Endothelial cell of umbilical vein (primary cell): ENCODE results near the gene ACBD6. TPM values are rescaled to one million over a fixed set of nuclear protein-coding genes. Genes with fewer than 3 reads are reported as not detected.

Experiments used
- BruUV-seq: library from RNA; stranded (reverse); fragments of 400-500 nt; replicated peaks from 2 replicates; lab custom pipeline; 2021; lab: Mats Ljungman, UMichigan
- CTCF ChIA-PET: fragments of 300-600, 350-600 bp; sonication (Branson Sonifier 250); formaldehyde crosslinking; loops from one replicate; lab custom pipeline; 2021; ENCODE audit warnings: antibody characterized with exemption, inconsistent platforms; lab: Charles Lee
- POLR2A ChIA-PET: fragments of 300-600, 350-600 bp; sonication (Branson Sonifier 250); formaldehyde crosslinking; loops from one replicate; lab custom pipeline; 2021; ENCODE audit warnings: antibody characterized with exemption, inconsistent platforms; lab: Charles Lee
- DNase-seq: peaks from one replicate; pipeline ENCODE4 v3.0.0-alpha.2; 2011; ENCODE audit warnings: low read depth, low spot score
- FAIRE-seq: peaks from 2 replicates; lab custom pipeline; 2011; peaks lifted over from hg19 to GRCh38; lab: Jason Lieb, UNC
- H2AFZ ChIP-seq: 2 replicates; pipeline ENCODE4 v1.6.0; 2012; ENCODE audit warnings: low read depth, low read length, control low read depth, inconsistent platforms
- H3K27ac ChIP-seq: 2 replicates; pipeline ENCODE4 v1.5.1; 2011; ENCODE audit warnings: low read depth, mild to moderate bottlenecking, control low read depth, low read length, moderate library complexity; ENCODE audit not compliant: insufficient read depth
- H3K27me3 ChIP-seq, 2 experiments: 2 replicates each; pipeline versions ENCODE4 v1.6.0 to v1.6.1; 2011; ENCODE audit warnings: low read length in 2 of 2, mixed read lengths in 1 of 2; ENCODE audit not compliant: control insufficient read depth in 2 of 2, insufficient read depth in 2 of 2
- H3K36me3 ChIP-seq, 2 experiments: 2 replicates in 1 of 2; 3 replicates in 1 of 2; pipeline ENCODE4 v1.5.1; 2011; ENCODE audit warnings: low read length in 2 of 2, mild to moderate bottlenecking in 1 of 2, moderate library complexity in 1 of 2; ENCODE audit not compliant: control insufficient read depth in 2 of 2, insufficient read depth in 2 of 2; ENCODE audit errors: extremely low read depth in 1 of 2
- H3K4me1 ChIP-seq: 3 replicates; pipeline ENCODE4 v1.5.1; 2011; ENCODE audit warnings: mild to moderate bottlenecking, low read length; ENCODE audit not compliant: control insufficient read depth, insufficient read depth; ENCODE audit errors: extremely low read depth
- H3K4me2 ChIP-seq: 2 replicates; pipeline ENCODE4 v1.6.1; 2011; ENCODE audit warnings: low read length, control low read depth, mixed read lengths; ENCODE audit not compliant: insufficient read depth
- H3K4me3 ChIP-seq, 3 experiments: fragments of 200-600 bp in 1 of 3; sonication (generic), shearing (Covaris generic) in 1 of 3; replicated peaks in 1 of 3; 2 replicates each; pipeline ENCODE4 v1.5.1; 2011 to 2016; ENCODE audit warnings: control low read depth in 3 of 3, low read length in 3 of 3, mild to moderate bottlenecking in 2 of 3, inconsistent platforms in 1 of 3, low read depth in 1 of 3, moderate library complexity in 1 of 3; ENCODE audit not compliant: insufficient read depth in 1 of 3
- H3K79me2 ChIP-seq: 2 replicates; pipeline ENCODE4 v1.6.0; 2012; ENCODE audit warnings: low read length, inconsistent platforms; ENCODE audit not compliant: control insufficient read depth, insufficient read depth
- H3K9ac ChIP-seq: replicated peaks from 2 replicates; pipeline ENCODE3; 2011; ENCODE audit warnings: low read length, control low read depth; ENCODE audit not compliant: insufficient read depth; ENCODE audit errors: extremely low read depth
- H3K9me1 ChIP-seq: replicated peaks from 3 replicates; pipeline ENCODE4 v1.6.0; 2011; ENCODE audit warnings: mild to moderate bottlenecking, low read length; ENCODE audit not compliant: control insufficient read depth, insufficient read depth; ENCODE audit errors: extremely low read depth
- H3K9me3 ChIP-seq: replicated peaks from 2 replicates; pipeline ENCODE4 v1.5.1; 2012; ENCODE audit warnings: low read length, inconsistent platforms; ENCODE audit not compliant: control insufficient read depth, insufficient read depth
- H4K20me1 ChIP-seq: replicated peaks from 2 replicates; pipeline ENCODE3; 2011; ENCODE audit warnings: mild to moderate bottlenecking, low read length; ENCODE audit not compliant: control insufficient read depth, insufficient read depth; ENCODE audit errors: extremely low read depth
- EZH2 ChIP-seq: IDR thresholded peaks from 2 replicates; pipeline ENCODE4 v1.6.1; 2012; ENCODE audit warnings: borderline replicate concordance, low read depth, mild to moderate bottlenecking, moderate library complexity, low read length, inconsistent platforms; ENCODE audit not compliant: severe bottlenecking
- FOS ChIP-seq: IDR thresholded peaks from 2 replicates; pipeline ENCODE4 v1.6.1; 2011; ENCODE audit warnings: mild to moderate bottlenecking, low read length, moderate library complexity, borderline replicate concordance; ENCODE audit not compliant: insufficient read depth
- GATA2 ChIP-seq: IDR thresholded peaks from 2 replicates; pipeline ENCODE4 v1.7.0; 2011; ENCODE audit warnings: low read depth, mild to moderate bottlenecking, moderate library complexity, mixed read lengths, low read length; ENCODE audit not compliant: insufficient read length, insufficient read depth
- JUN ChIP-seq: IDR thresholded peaks from 2 replicates; pipeline ENCODE4 v1.6.1; 2011; ENCODE audit warnings: borderline replicate concordance, low read depth; ENCODE audit not compliant: insufficient read length, insufficient read depth
- MYC ChIP-seq: IDR thresholded peaks from one replicate; pipeline ENCODE4 v1.6.1; 2011; ENCODE audit warnings: mild to moderate bottlenecking, low read depth, low read length
- POLR2A ChIP-seq: IDR thresholded peaks from 2 replicates; pipeline ENCODE4 v1.6.1; 2012; ENCODE audit warnings: low read depth, mild to moderate bottlenecking, control low read depth, low read length
- POLR2AphosphoS5 ChIP-seq: IDR thresholded peaks from 2 replicates; pipeline ENCODE4 v1.6.1; 2012; ENCODE audit warnings: low read depth, mild to moderate bottlenecking, control low read depth, low read length, moderate library complexity; ENCODE audit not compliant: insufficient read depth
- dilution Hi-C: fragments of 300-500 bp; cut with MboI; formaldehyde crosslinking; loops from one replicate; pipeline ENCODE4 v1.15.0; 2019; ENCODE audit warnings: low sequenced_read_pairs; ENCODE audit not compliant: extremely low pct_ligation_motif_present
- intact Hi-C: fragments of 100-400 bp; cut with micrococcal nuclease; formaldehyde crosslinking; loops from one replicate; pipeline ENCODE4 v1.10.0; 2022
- polyA plus RNA-seq, 4 experiments: library from polyadenylated mRNA; depleted of rRNA in 3 of 4; stranded (reverse) in 3 of 4; unstranded in 1 of 4; fragments of >200 nt; gene quantifications; 2 replicates each; pipeline versions ENCODE4 v1.2.1 to v1.2.3, GENCODE V29; 2011 to 2012; ENCODE audit warnings: missing spikeins in 1 of 4
- total RNA-seq: library from RNA; stranded (reverse); gene quantifications from 2 replicates; pipeline ENCODE4 v1.2.3, GENCODE V29; 2021
- TF ChIP-seq, protein P1 (sequence below): IDR thresholded peaks from 2 replicates; pipeline ENCODE4 v1.6.1; 2011; ENCODE audit not compliant: insufficient read depth, insufficient read length
- TF ChIP-seq, protein P2 (sequence below), 2 donors: IDR thresholded peaks; 1 replicate in 1 of 2; 2 replicates in 1 of 2; pipeline ENCODE4 v1.5.1; 2011; ENCODE audit warnings: low read length in 2 of 2, mild to moderate bottlenecking in 2 of 2, moderate library complexity in 2 of 2, control low read depth in 1 of 2, inconsistent platforms in 1 of 2, low read depth in 1 of 2; ENCODE audit not compliant: insufficient read depth in 1 of 2; ENCODE audit errors: extremely low read depth in 1 of 2

The ACBD6 gene
- total and polyA plus RNA-seq, 2 donors (not counting 3 experiments of a cell fraction or from before 2014, with no cell fraction given), result 55.6 to 56.4 TPM

DNA sequence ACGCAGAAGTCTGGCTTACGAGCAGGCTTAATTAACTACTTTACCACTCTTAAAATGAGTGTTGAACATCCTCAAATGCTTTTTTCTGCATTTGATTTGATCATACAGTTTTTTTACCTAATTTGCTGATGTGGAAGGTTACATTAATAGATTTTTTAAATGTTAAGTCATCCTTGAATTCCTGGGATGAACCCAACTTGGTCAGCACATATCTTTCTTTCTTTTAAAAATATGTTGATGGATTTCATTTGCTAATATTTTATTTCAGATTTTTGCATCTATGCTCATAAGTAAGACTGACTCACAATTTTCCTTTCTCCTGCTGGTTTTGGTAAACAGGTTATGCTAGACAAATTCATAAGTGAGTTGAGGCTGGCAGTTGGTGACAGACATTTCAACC is 189.5 kb downstream of the ACBD6 start:
- ChIA-PET POLR2A (no interaction called here), CTCF (no interaction called here)
- Histone ChIP-seq H3K9me1 (peaks cover 2% of the 10 kb centered on the region), H3K4me2 (no peak overlapping the region), H3K79me2 (no peaks in the 10 kb centered on the region), H4K20me1 (no peaks in the 10 kb centered on the region), H3K4me3 (no peak overlapping the region), H2AFZ (no peak overlapping the region), H3K9ac (no peak overlapping the region), H3K27me3 (no peaks in the 10 kb centered on the region), H3K4me1 (no peaks in the 10 kb centered on the region), H3K27ac (no peak overlapping the region), H3K9me3 (no peaks in the 10 kb centered on the region), H3K36me3 (no peaks in the 10 kb centered on the region)
- intact Hi-C loops, result no loop called here
- dilution Hi-C loops, result no loop called here
- no peak for TF ChIP-seq JUN
- no peak for TF ChIP-seq FOS
- TF ChIP-seq EZH2, result no peak
- no peak for FAIRE-seq
- no TSS peak for BruUV-seq
- no peak for DNase-seq

DNA sequence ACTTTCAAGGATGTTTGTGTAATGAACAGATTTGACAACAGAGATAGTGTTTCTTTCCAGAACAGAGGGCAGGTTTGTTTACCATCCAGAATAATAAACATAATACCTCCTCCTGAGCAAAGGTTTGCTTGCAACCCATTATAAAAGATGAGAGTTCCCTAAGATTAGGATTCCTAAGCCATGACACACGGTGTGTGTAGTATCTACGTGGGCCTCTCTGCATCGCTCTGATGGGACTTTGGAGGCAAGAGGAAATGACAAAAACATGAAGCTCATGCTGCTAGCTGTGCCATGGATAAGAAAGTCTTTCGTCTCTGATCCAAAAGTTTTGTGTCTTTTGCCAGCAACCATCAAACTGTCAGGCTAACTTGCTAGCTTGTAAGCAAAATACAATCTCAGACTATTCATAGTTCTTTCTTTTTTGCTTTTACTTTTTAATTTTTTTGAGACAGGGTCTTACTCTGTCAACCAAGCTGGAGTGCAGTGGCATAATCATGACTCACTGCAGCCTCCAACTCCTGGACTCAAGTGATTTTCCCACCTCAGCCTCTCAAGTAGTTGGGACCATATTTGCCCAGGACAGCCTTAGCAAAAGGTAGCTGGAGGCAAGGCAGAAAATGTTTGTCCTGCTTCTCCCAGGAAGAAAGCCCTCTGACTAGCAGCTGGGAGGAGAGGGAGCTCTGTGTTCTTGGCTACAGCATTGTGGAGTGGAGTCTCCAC is 191.2 kb downstream of the ACBD6 start:
- no peak for FAIRE-seq
- intact Hi-C loops (no loop called here), dilution Hi-C loops (no loop called here)
- DNase-seq, result no peak
- Histone ChIP-seq H3K9ac (no peak overlapping the region), H3K4me1 (no peaks in the 10 kb centered on the region), H4K20me1 (no peaks in the 10 kb centered on the region), H3K9me1 (peaks cover 2% of the 10 kb centered on the region), H3K27me3 (no peaks in the 10 kb centered on the region), H3K79me2 (no peaks in the 10 kb centered on the region), H3K4me2 (no peak overlapping the region), H3K4me3 (no peak overlapping the region), H3K9me3 (no peaks in the 10 kb centered on the region), H2AFZ (no peak overlapping the region), H3K27ac (no peak overlapping the region), H3K36me3 (no peaks in the 10 kb centered on the region)
- ChIA-PET POLR2A (no interaction called here), CTCF (interaction anchor here (0.8 to 1.3 kb wide), 6 partner anchors 13 to 69 kb away, joined by 3 to 4 read pairs (median 3); no protein-coding TSS in a partner anchor)
- no TSS peak for BruUV-seq
- no peak for TF ChIP-seq GATA2
- TF ChIP-seq, protein P1, sequence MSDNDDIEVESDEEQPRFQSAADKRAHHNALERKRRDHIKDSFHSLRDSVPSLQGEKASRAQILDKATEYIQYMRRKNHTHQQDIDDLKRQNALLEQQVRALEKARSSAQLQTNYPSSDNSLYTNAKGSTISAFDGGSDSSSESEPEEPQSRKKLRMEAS, result no peak
- no peak for TF ChIP-seq JUN
- no peak for TF ChIP-seq POLR2A
- no peak for TF ChIP-seq EZH2
- no peak for TF ChIP-seq MYC
- TF ChIP-seq POLR2AphosphoS5, result no peak
- no peak for TF ChIP-seq FOS
- TF ChIP-seq, protein P2, sequence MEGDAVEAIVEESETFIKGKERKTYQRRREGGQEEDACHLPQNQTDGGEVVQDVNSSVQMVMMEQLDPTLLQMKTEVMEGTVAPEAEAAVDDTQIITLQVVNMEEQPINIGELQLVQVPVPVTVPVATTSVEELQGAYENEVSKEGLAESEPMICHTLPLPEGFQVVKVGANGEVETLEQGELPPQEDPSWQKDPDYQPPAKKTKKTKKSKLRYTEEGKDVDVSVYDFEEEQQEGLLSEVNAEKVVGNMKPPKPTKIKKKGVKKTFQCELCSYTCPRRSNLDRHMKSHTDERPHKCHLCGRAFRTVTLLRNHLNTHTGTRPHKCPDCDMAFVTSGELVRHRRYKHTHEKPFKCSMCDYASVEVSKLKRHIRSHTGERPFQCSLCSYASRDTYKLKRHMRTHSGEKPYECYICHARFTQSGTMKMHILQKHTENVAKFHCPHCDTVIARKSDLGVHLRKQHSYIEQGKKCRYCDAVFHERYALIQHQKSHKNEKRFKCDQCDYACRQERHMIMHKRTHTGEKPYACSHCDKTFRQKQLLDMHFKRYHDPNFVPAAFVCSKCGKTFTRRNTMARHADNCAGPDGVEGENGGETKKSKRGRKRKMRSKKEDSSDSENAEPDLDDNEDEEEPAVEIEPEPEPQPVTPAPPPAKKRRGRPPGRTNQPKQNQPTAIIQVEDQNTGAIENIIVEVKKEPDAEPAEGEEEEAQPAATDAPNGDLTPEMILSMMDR (IDR thresholded peaks at IDR 0.05; ENCODE audit: extremely low read depth in 1 of 2, insufficient read depth in 1 of 2, low read depth in 1 of 2, low read length in 2 of 2), result no peak
